ENCODE data around the gene DDAH2. TPM values are rescaled to one million over a fixed set of nuclear protein-coding genes. Genes with fewer than 3 reads are reported as not detected.

DDAH2 gene
- total RNA-seq, 1 donor from 2014 or later = 72.4 TPM

- FAIRE-seq (no peak), DNase-seq (ENCODE audit: low read depth) (no peak)
- Histone ChIP-seq H3K4me2 (ENCODE audit: low read length) (no peak overlapping the region), H3K27ac (ENCODE audit: low read depth, low read length) (no peak overlapping the region), H3K27me3 (ENCODE audit: insufficient read depth, low read length) (no peaks in the 10 kb centered on the region), H3K4me1 (ENCODE audit: insufficient read depth, low read length) (peaks cover 5% of the 10 kb centered on the region), H4K20me1 (ENCODE audit: insufficient read depth, low read length) (peaks cover 3% of the 10 kb centered on the region), H3K9me3 (ENCODE audit: insufficient read depth, low read depth, low read length) (no peaks in the 10 kb centered on the region), H3K4me3 (ENCODE audit: insufficient read depth, low read depth, low read length) (no peak overlapping the region), H3K36me3 (ENCODE audit: insufficient read depth, low read length) (peaks cover 28% of the 10 kb centered on the region), H3K9ac (ENCODE audit: low read length) (no peak overlapping the region), H2AFZ (ENCODE audit: low read depth, low read length) (no peak overlapping the region), H3K79me2 (ENCODE audit: insufficient read depth, low read length) (no peaks in the 10 kb centered on the region)
- peaks cover 5% of the 10 kb centered on the region for H3K27me3 Mint-ChIP-seq (ENCODE audit: low read depth, unreplicated experiment)
- no peak overlapping the region for H3K4me3 Mint-ChIP-seq (ENCODE audit: unreplicated experiment)
- TF ChIP-seq CTCF (IDR thresholded peaks at IDR 0.05; ENCODE audit: insufficient read depth, low read depth, low read length) (no peak), EZH2 (IDR thresholded peaks at IDR 0.05; ENCODE audit: insufficient read depth, low read length) (no peak)
- no peaks in the 10 kb centered on the region for H3K9me3 Mint-ChIP-seq (ENCODE audit: unreplicated experiment)
- H3K27ac Mint-ChIP-seq (ENCODE audit: unreplicated experiment) = no peak overlapping the region
- peaks cover 11% of the 10 kb centered on the region for H3K4me1 Mint-ChIP-seq (ENCODE audit: low read depth, unreplicated experiment)
- H3K36me3 Mint-ChIP-seq (ENCODE audit: low read depth, unreplicated experiment) = peaks cover 32% of the 10 kb centered on the region
Measured at GRCh38 chr6:31687860-31688693, 41.0 kb downstream of the DDAH2 start.

- peaks cover 26% of the 10 kb centered on the region for H3K36me3 ChIP-seq (ENCODE audit: insufficient read depth, low read length)
- H3K9me3 Mint-ChIP-seq (ENCODE audit: unreplicated experiment) = no peaks in the 10 kb centered on the region
Measured at GRCh38 chr6:31687321-31687720, 41.8 kb downstream of the DDAH2 start.

More at GRCh38 chr6:31687321-31687720, 41.8 kb downstream of the DDAH2 start:
- no peak for DNase-seq (ENCODE audit: low read depth)
- Histone ChIP-seq H2AFZ (ENCODE audit: low read depth, low read length) (no peak overlapping the region), H3K4me3 (ENCODE audit: insufficient read depth, low read depth, low read length) (no peak overlapping the region), H3K4me2 (ENCODE audit: low read length) (no peak overlapping the region), H3K27me3 (ENCODE audit: insufficient read depth, low read length) (no peaks in the 10 kb centered on the region), H3K4me1 (ENCODE audit: insufficient read depth, low read length) (peaks cover 5% of the 10 kb centered on the region), H4K20me1 (ENCODE audit: insufficient read depth, low read length) (peaks cover 3% of the 10 kb centered on the region), H3K9me3 (ENCODE audit: insufficient read depth, low read depth, low read length) (no peaks in the 10 kb centered on the region), H3K79me2 (ENCODE audit: insufficient read depth, low read length) (no peaks in the 10 kb centered on the region), H3K27ac (ENCODE audit: low read depth, low read length) (no peak overlapping the region), H3K9ac (ENCODE audit: low read length) (no peak overlapping the region)
- peaks cover 32% of the 10 kb centered on the region for H3K36me3 Mint-ChIP-seq (ENCODE audit: low read depth, unreplicated experiment)
- FAIRE-seq = no peak
- H3K4me1 Mint-ChIP-seq (ENCODE audit: low read depth, unreplicated experiment) = peaks cover 11% of the 10 kb centered on the region
- no peak for TF ChIP-seq EZH2 (IDR thresholded peaks at IDR 0.05; ENCODE audit: insufficient read depth, low read length)
- TF ChIP-seq CTCF (IDR thresholded peaks at IDR 0.05; ENCODE audit: insufficient read depth, low read depth, low read length) = no peak
- H3K27ac Mint-ChIP-seq (ENCODE audit: unreplicated experiment) = no peak overlapping the region
- H3K27me3 Mint-ChIP-seq (ENCODE audit: low read depth, unreplicated experiment) = peaks cover 6% of the 10 kb centered on the region
- no peak overlapping the region for H3K4me3 Mint-ChIP-seq (ENCODE audit: unreplicated experiment)
